H9 (cell line): ENCODE results near the gene C22orf23. TPM values are rescaled to one million over a fixed set of nuclear protein-coding genes. Genes with fewer than 3 reads are reported as not detected.

Experiments used
- DNase-seq: peaks from one replicate; pipeline ENCODE4 v3.0.0-alpha.2; 2017
- H2AFZ ChIP-seq: one replicate; pipeline ENCODE4 v1.6.1; 2013; ENCODE audit warnings: mild to moderate bottlenecking, low read length, control low read depth, moderate library complexity
- H2AK5ac ChIP-seq: 2 replicates; pipeline ENCODE4 v1.6.1; 2013; ENCODE audit warnings: low read length, control low read depth, mixed read lengths; ENCODE audit not compliant: insufficient read length
- H2BK120ac ChIP-seq: one replicate; pipeline ENCODE4 v1.6.1; 2013; ENCODE audit warnings: low read depth, mild to moderate bottlenecking, low read length, control low read depth, inconsistent platforms; ENCODE audit not compliant: poor library complexity, severe bottlenecking
- H2BK12ac ChIP-seq: 2 replicates; pipeline ENCODE4 v1.6.1; 2013; ENCODE audit warnings: low read length, control low read depth, mixed read lengths, low read depth; ENCODE audit not compliant: insufficient read length
- H2BK15ac ChIP-seq: 2 replicates; pipeline ENCODE4 v1.6.1; 2013; ENCODE audit warnings: low read depth, low read length, control low read depth
- H2BK20ac ChIP-seq: one replicate; pipeline ENCODE4 v1.6.1; 2013; ENCODE audit warnings: low read depth, mild to moderate bottlenecking, low read length, control low read depth, inconsistent platforms; ENCODE audit not compliant: poor library complexity, severe bottlenecking
- H2BK5ac ChIP-seq: 2 replicates; pipeline ENCODE4 v1.6.1; 2013; ENCODE audit warnings: low read length, control low read depth, mixed read lengths; ENCODE audit not compliant: insufficient read length
- H3K14ac ChIP-seq: 2 replicates; pipeline ENCODE4 v1.6.1; 2013; ENCODE audit warnings: low read length, control low read depth; ENCODE audit not compliant: insufficient read depth
- H3K18ac ChIP-seq: 2 replicates; pipeline ENCODE4 v1.6.1; 2013; ENCODE audit warnings: low read depth, mild to moderate bottlenecking, mixed read lengths, low read length, control low read depth; ENCODE audit not compliant: insufficient read length
- H3K23ac ChIP-seq: 2 replicates; pipeline ENCODE4 v1.6.1; 2013; ENCODE audit warnings: low read length, control low read depth, mixed read lengths, low read depth; ENCODE audit not compliant: insufficient read length
- H3K23me2 ChIP-seq: 2 replicates; pipeline ENCODE4 v1.6.1; 2013; ENCODE audit warnings: low read depth, mild to moderate bottlenecking, mixed read lengths, low read length, control low read depth; ENCODE audit not compliant: insufficient read length, poor library complexity, severe bottlenecking
- H3K27ac ChIP-seq: 2 replicates; pipeline ENCODE4 v1.5.1; 2013; ENCODE audit warnings: low read length, control low read depth, mixed read lengths, low read depth; ENCODE audit not compliant: insufficient read length
- H3K27me3 ChIP-seq: 2 replicates; pipeline ENCODE4 v1.6.1; 2013; ENCODE audit warnings: low read length, control low read depth, inconsistent platforms; ENCODE audit not compliant: insufficient read depth
- H3K4ac ChIP-seq: 2 replicates; pipeline ENCODE4 v1.6.1; 2013; ENCODE audit warnings: low read depth, mild to moderate bottlenecking, control low read depth, inconsistent platforms, low read length, moderate library complexity
- H3K4me1 ChIP-seq: 2 replicates; pipeline ENCODE4 v1.6.1; 2013; ENCODE audit warnings: low read length, control low read depth, inconsistent platforms; ENCODE audit not compliant: insufficient read depth
- H3K4me2 ChIP-seq: 2 replicates; pipeline ENCODE4 v1.6.1; 2013; ENCODE audit warnings: low read length, control low read depth, mixed read lengths; ENCODE audit not compliant: insufficient read length, insufficient read depth
- H3K56ac ChIP-seq: 2 replicates; pipeline ENCODE4 v1.6.1; 2013; ENCODE audit warnings: low read depth, mild to moderate bottlenecking, mixed read lengths, low read length, control low read depth; ENCODE audit not compliant: insufficient read length
- H3K79me1 ChIP-seq: 2 replicates; pipeline ENCODE4 v1.6.1; 2013; ENCODE audit warnings: low read depth, mild to moderate bottlenecking, moderate library complexity, low read length, control low read depth, inconsistent platforms; ENCODE audit not compliant: insufficient read depth, poor library complexity, severe bottlenecking
- H3K79me2 ChIP-seq: 2 replicates; pipeline ENCODE4 v1.6.1; 2013; ENCODE audit warnings: low read length, control low read depth, inconsistent platforms; ENCODE audit not compliant: insufficient read depth
- H3K9ac ChIP-seq: 2 replicates; pipeline ENCODE4 v1.6.1; 2013; ENCODE audit warnings: low read length, control low read depth, mixed read lengths; ENCODE audit not compliant: insufficient read length; ENCODE audit errors: extremely low read depth
- H3K9me3 ChIP-seq: one replicate; pipeline ENCODE4 v1.6.1; 2013; ENCODE audit warnings: low read depth, low read length, inconsistent platforms; ENCODE audit not compliant: control insufficient read depth
- H3T11ph ChIP-seq: one replicate; pipeline ENCODE4 v1.6.1; 2013; ENCODE audit warnings: mild to moderate bottlenecking, low read length, control low read depth, inconsistent platforms
- H4K20me1 ChIP-seq: one replicate; pipeline ENCODE4 v1.6.1; 2013; ENCODE audit not compliant: control insufficient read depth, insufficient read length, insufficient read depth
- H4K5ac ChIP-seq: 2 replicates; pipeline ENCODE4 v1.6.1; 2013; ENCODE audit warnings: low read depth, mild to moderate bottlenecking, mixed read lengths, low read length, control low read depth; ENCODE audit not compliant: insufficient read length
- H4K8ac ChIP-seq: replicated peaks from 2 replicates; pipeline ENCODE4 v1.6.1; 2013; ENCODE audit warnings: low read length, control low read depth, mixed read lengths, low read depth; ENCODE audit not compliant: insufficient read length
- H4K91ac ChIP-seq: 2 replicates; pipeline ENCODE4 v1.6.1; 2013; ENCODE audit warnings: low read depth, mild to moderate bottlenecking, moderate library complexity, mixed read lengths, low read length, control low read depth; ENCODE audit not compliant: insufficient read length
- H3K27ac Mint-ChIP-seq, 3 experiments: 2 replicates in 2 of 3; 3 replicates in 1 of 3; pipeline ENCODE4 v1.8.0; 2020 to 2021; ENCODE audit warnings: mixed read lengths in 3 of 3, mild to moderate bottlenecking in 1 of 3, moderate library complexity in 1 of 3
- H3K27me3 Mint-ChIP-seq: 2 replicates; pipeline ENCODE4 v1.8.0; 2021; ENCODE audit warnings: low read depth, mild to moderate bottlenecking, moderate library complexity, mixed read lengths
- H3K36me3 Mint-ChIP-seq, 3 experiments: 2 replicates in 2 of 3; 3 replicates in 1 of 3; pipeline ENCODE4 v1.8.0; 2020 to 2021; ENCODE audit warnings: low read depth in 3 of 3, mixed read lengths in 3 of 3; ENCODE audit not compliant: insufficient read depth in 1 of 3
- H3K4me1 Mint-ChIP-seq, 2 experiments: 2 replicates each; pipeline ENCODE4 v1.8.0; 2020; ENCODE audit warnings: mixed read lengths in 2 of 2
- H3K4me3 Mint-ChIP-seq, 2 experiments: 2 replicates in 1 of 2; 3 replicates in 1 of 2; pipeline ENCODE4 v1.8.0; 2020 to 2021; ENCODE audit warnings: mild to moderate bottlenecking in 2 of 2, mixed read lengths in 2 of 2, moderate library complexity in 1 of 2
- H3K9me3 Mint-ChIP-seq, 2 experiments: 2 replicates in 1 of 2; 3 replicates in 1 of 2; pipeline ENCODE4 v1.8.0; 2020; ENCODE audit warnings: mild to moderate bottlenecking in 2 of 2, mixed read lengths in 2 of 2, moderate library complexity in 1 of 2
- CTCF ChIP-seq: fragments of 200-600 bp; sonication (generic); conservative IDR thresholded peaks from 3 replicates; pipeline ENCODE4 v1.8.0; 2021; ENCODE audit warnings: antibody characterized with exemption, mild to moderate bottlenecking
- WGBS: extraction: QIAGEN DNeasy Blood & Tissue Kit; methylation state at CpG from one replicate; pipeline ENCODE4 v1.1.7; 2013; ENCODE audit warnings: missing lambda C conversion rate, low lambda C conversion rate, mixed read lengths; ENCODE audit not compliant: insufficient read length; ENCODE audit errors: extremely low coverage; 5-methylcytosine and 5-hydroxymethylcytosine counted together
- total RNA-seq: library from RNA; stranded (reverse); gene quantifications from 2 replicates; pipeline ENCODE4 v1.2.1, GENCODE V29; 2021

Gene C22orf23
- total RNA-seq, 1 experiment from 2014 or later = 0.57 TPM

GRCh38 chr22:37916311-37916710, 37.1 kb downstream of the C22orf23 start:
- Histone ChIP-seq H3K23ac (no peak overlapping the region), H3K4me2 (no peak overlapping the region), H3K14ac (no peak overlapping the region), H3K27me3 (no peaks in the 10 kb centered on the region), H2BK5ac (no peak overlapping the region), H3K9ac (no peak overlapping the region), H3K23me2 (no peaks in the 10 kb centered on the region), H2BK120ac (no peak overlapping the region), H2AK5ac (no peak overlapping the region), H2BK12ac (no peak overlapping the region), H3K4ac (no peak overlapping the region), H2BK15ac (no peak overlapping the region), H3K79me2 (no peaks in the 10 kb centered on the region), H4K20me1 (no peaks in the 10 kb centered on the region), H3K27ac (no peak overlapping the region), H4K91ac (no peak overlapping the region), H3K18ac (no peak overlapping the region), H3T11ph (no peak overlapping the region), H3K4me1 (no peaks in the 10 kb centered on the region), H4K5ac (no peak overlapping the region), H2BK20ac (no peak overlapping the region), H4K8ac (no peak overlapping the region), H3K79me1 (no peaks in the 10 kb centered on the region), H3K9me3 (no peaks in the 10 kb centered on the region), H2AFZ (no peak overlapping the region), H3K56ac (no peak overlapping the region)
- Mint-ChIP-seq H3K4me1 (peaks cover 4 to 7% of the 10 kb centered on the region in 2 experiments), H3K27me3 (no peaks in the 10 kb centered on the region; the same call in 1 of the 2 replicates), H3K4me3 (no peak overlapping the region), H3K36me3 (peaks cover 3 to 54% (median 27%) of the 10 kb centered on the region in 3 experiments; a peak in 6 of 7 replicates), H3K9me3 (no peaks in the 10 kb centered on the region), H3K27ac (no peak overlapping the region; a peak in 1 of 7 replicates)
- WGBS = no CpG with 5 or more reads among the region's 5 CpGs
- no peak for TF ChIP-seq CTCF
- DNase-seq = no peak
